CD4-positive, alpha-beta T cell (primary cell): Measurements from ENCODE around the gene GPR65. TPM values are rescaled to one million over a fixed set of nuclear protein-coding genes. Genes with fewer than 3 reads are reported as not detected.

Experiments
- ATAC-seq: fragments of 200-7000 bp; cut with Tn5 transposase; one replicate; pipeline ENCODE4 v1.10.0; 2022; ENCODE audit warnings: mild to moderate bottlenecking; ENCODE audit not compliant: poor library complexity
- CTCF ChIA-PET: fragments of 350-600 bp; sonication (Branson Sonifier 250); formaldehyde crosslinking; loops from one replicate; lab custom pipeline; 2021; ENCODE audit warnings: antibody characterized with exemption, inconsistent platforms; lab: Charles Lee
- POLR2A ChIA-PET: fragments of 350-600 bp; sonication (Branson Sonifier 250); formaldehyde crosslinking; loops from one replicate; lab custom pipeline; 2021; ENCODE audit warnings: antibody characterized with exemption, inconsistent platforms; lab: Charles Lee
- DNase-seq, 14 experiments: peaks; one replicate each; pipeline ENCODE4 v3.0.0-alpha.2; 2013 to 2020; ENCODE audit warnings: mixed read lengths in 2 of 14
- H3K27ac ChIP-seq, 2 donors: one replicate each; pipeline versions ENCODE4 v1.5.1 to v1.7.0; 2013; ENCODE audit warnings: low read length in 2 of 2, low read depth in 1 of 2, mild to moderate bottlenecking in 1 of 2
- H3K27me3 ChIP-seq, 2 experiments: 1 replicate in 1 of 2; 2 replicates in 1 of 2; pipeline versions ENCODE4 v1.6.1 to v1.7.0; 2013; ENCODE audit warnings: low read length in 2 of 2, control low read depth in 1 of 2, mild to moderate bottlenecking in 1 of 2, moderate library complexity in 1 of 2; ENCODE audit not compliant: insufficient read depth in 2 of 2, control insufficient read depth in 1 of 2
- H3K36me3 ChIP-seq: one replicate; pipeline ENCODE4 v1.6.1; 2013; ENCODE audit warnings: low read length, control low read depth; ENCODE audit not compliant: insufficient read depth
- H3K4me1 ChIP-seq: one replicate; pipeline ENCODE4 v1.6.1; 2013; ENCODE audit warnings: low read length, control low read depth; ENCODE audit not compliant: insufficient read depth
- H3K4me3 ChIP-seq: one replicate; pipeline ENCODE4 v1.5.1; 2013; ENCODE audit warnings: mild to moderate bottlenecking, low read length, moderate library complexity
- H3K9me3 ChIP-seq, 2 experiments: 1 replicate in 1 of 2; 2 replicates in 1 of 2; pipeline versions ENCODE4 v1.6.1 to v1.7.0; 2013; ENCODE audit warnings: low read length in 2 of 2, mild to moderate bottlenecking in 2 of 2, control low read depth in 1 of 2, moderate library complexity in 1 of 2; ENCODE audit not compliant: control insufficient read depth in 1 of 2, insufficient read depth in 1 of 2
- H3K27ac Mint-ChIP-seq: one replicate; pipeline ENCODE4 v1.8.0; 2020; ENCODE audit warnings: mixed read lengths
- H3K27me3 Mint-ChIP-seq: one replicate; pipeline ENCODE4 v1.8.0; 2021; ENCODE audit warnings: mixed read lengths
- H3K36me3 Mint-ChIP-seq: one replicate; pipeline ENCODE4 v1.8.0; 2021; ENCODE audit warnings: low read depth, mixed read lengths
- H3K4me1 Mint-ChIP-seq: one replicate; pipeline ENCODE4 v1.8.0; 2021; ENCODE audit warnings: low read depth, mixed read lengths
- H3K4me3 Mint-ChIP-seq: one replicate; pipeline ENCODE4 v1.8.0; 2020; ENCODE audit warnings: mild to moderate bottlenecking, mixed read lengths
- H3K9me3 Mint-ChIP-seq: one replicate; pipeline ENCODE4 v1.8.0; 2020; ENCODE audit warnings: mixed read lengths
- CTCF ChIP-seq: fragments of 200-600 bp; IDR thresholded peaks from one replicate; pipeline ENCODE4 v1.8.0; 2022; ENCODE audit warnings: antibody characterized with exemption, mild to moderate bottlenecking
- intact Hi-C, 2 experiments: fragments of 100-400 bp; cut with DNase I in 1 of 2; cut with micrococcal nuclease in 1 of 2; formaldehyde crosslinking; loops; one replicate each; pipeline versions ENCODE4 v1.15.1 to v1.9.0; 2023 to 2025; cut with DNase I, micrococcal nuclease
- total RNA-seq, 174 experiments: library from RNA in 2 of 174; stranded (reverse) in 2 of 174; gene quantifications; one replicate each; pipeline ENCODE4 v1.2.3 and lab custom pipeline; 2021 to 2026

The GPR65 gene
- total RNA-seq, 2 experiments from 2014 or later = 10.5 to 10.7 TPM

DNA sequence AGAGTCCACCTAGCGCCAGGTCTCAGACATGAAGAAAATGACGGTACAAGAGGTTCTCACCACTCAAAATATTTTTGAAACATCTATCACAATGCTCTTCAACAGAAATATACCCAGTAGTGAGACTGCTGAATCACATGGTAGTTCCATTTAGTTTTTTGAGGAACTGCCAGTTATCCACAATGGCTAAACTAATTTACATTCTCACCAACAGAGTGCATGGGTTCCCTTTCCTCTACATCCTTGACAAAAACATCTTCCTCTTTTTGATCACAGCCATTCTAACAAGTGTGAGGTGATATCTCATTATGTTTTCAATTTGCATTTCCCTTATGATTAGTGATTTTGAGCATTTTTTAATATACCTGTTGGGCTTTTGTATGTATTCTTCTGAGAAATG lies 5.7 kb upstream of the GPR65 start:
- no peaks in the 10 kb centered on the region for H3K9me3 Mint-ChIP-seq
- ChIA-PET CTCF (no interaction called here), POLR2A (no interaction called here)
- no peaks in the 10 kb centered on the region for H3K36me3 ChIP-seq
- H3K27ac ChIP-seq = no peak overlapping the region
- H3K27ac Mint-ChIP-seq = no peak overlapping the region
- no peak for ATAC-seq
- H3K4me3 Mint-ChIP-seq = no peak overlapping the region
- intact Hi-C loops = no loop called here
- no peaks in the 10 kb centered on the region for H3K27me3 ChIP-seq
- H3K4me1 ChIP-seq = peaks cover 26% of the 10 kb centered on the region
- no peak overlapping the region for H3K4me3 ChIP-seq
- peaks cover 40% of the 10 kb centered on the region for H3K4me1 Mint-ChIP-seq
- TF ChIP-seq CTCF = no peak
- no peaks in the 10 kb centered on the region for H3K9me3 ChIP-seq
- H3K36me3 Mint-ChIP-seq = no peaks in the 10 kb centered on the region
- DNase-seq = peak in 1 of 14 experiments; percentile 27
- no peaks in the 10 kb centered on the region for H3K27me3 Mint-ChIP-seq

DNA sequence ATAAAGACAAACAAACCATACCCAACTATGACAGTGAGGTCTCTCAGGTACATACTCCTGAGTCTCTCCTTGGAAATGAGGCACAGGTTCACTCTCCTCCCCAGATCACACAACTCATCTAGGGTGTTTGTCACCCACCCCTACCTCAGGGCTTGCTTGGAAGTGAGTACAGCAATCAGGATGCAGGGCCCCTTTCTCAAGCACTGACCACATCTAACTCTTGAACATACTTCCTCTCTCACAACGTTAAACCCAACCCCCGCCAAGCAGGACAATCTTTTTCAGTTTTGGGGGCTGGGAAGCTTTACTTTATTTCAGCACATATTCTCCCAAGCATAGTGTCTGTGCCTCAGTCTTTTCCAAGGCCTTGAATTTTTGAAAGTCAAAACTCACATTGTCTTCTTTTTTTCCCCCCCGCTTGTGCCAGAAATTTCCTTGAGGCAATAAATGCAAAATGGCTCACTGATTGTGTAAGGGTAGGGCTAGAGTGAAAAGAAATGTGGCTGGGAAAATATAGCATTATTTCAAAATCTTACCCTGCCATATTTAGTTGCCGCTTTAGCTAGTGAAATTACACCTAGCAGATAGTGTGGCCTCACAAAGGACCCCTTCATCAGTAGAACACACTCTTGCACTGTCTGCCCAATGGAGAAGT lies 2.4 kb upstream of the GPR65 start:
- Histone ChIP-seq H3K9me3 (no peaks in the 10 kb centered on the region), H3K4me3 (no peak overlapping the region), H3K4me1 (peaks cover 13% of the 10 kb centered on the region), H3K36me3 (no peaks in the 10 kb centered on the region), H3K27me3 (no peaks in the 10 kb centered on the region), H3K27ac (no peak overlapping the region)
- ChIA-PET POLR2A (interaction anchor here (6.8 kb wide), 1 partner anchor 9 kb away, joined by 245 read pairs; the partner anchor contains the start of gene GALC), CTCF (no interaction called here)
- H3K4me1 Mint-ChIP-seq = peaks cover 48% of the 10 kb centered on the region
- peak in 2 of 14 experiments; percentile 31 to 39 for DNase-seq
- TF ChIP-seq CTCF = no peak
- H3K4me3 Mint-ChIP-seq = no peak overlapping the region
- peaks cover 17% of the 10 kb centered on the region for H3K36me3 Mint-ChIP-seq
- no peaks in the 10 kb centered on the region for H3K27me3 Mint-ChIP-seq
- no peak for ATAC-seq
- H3K9me3 Mint-ChIP-seq = no peaks in the 10 kb centered on the region
- H3K27ac Mint-ChIP-seq = no peak overlapping the region
- intact Hi-C loops = loop anchor here in 1 of 2 experiments (5.0 kb wide), 1 partner anchor 560 kb away; the partner anchor contains the start of gene ZC3H14

DNA sequence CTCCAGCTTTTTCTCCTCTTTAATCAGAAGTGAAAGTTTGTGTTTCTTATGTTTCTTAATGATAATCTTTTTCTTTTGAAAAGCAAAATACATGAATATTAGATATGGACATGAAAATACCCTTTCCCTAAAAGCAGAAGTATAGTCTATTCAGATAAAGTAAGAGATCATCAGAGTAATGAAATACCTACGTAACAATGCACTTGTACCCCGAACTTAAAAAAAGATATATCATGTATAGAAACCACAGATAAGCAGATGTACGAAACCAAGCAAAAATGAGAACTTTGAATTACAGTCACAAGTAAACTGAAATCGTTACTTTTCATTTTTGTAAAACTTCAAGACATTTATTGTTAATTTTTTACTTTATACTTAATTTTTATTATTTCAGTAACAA lies 1.5 kb upstream of the GPR65 start:
- ChIA-PET CTCF (interaction anchor here (1.6 kb wide), 1 partner anchor 165 kb away, joined by 4 read pairs; no protein-coding TSS in a partner anchor), POLR2A (interaction anchor here (6.8 kb wide), 1 partner anchor 10 kb away, joined by 245 read pairs; the partner anchor contains the start of gene GALC)
- Mint-ChIP-seq H3K4me1 (peaks cover 56% of the 10 kb centered on the region), H3K27me3 (no peaks in the 10 kb centered on the region), H3K4me3 (peak overlapping the region; percentile 28), H3K9me3 (no peaks in the 10 kb centered on the region), H3K27ac (no peak overlapping the region), H3K36me3 (peaks cover 26% of the 10 kb centered on the region)
- no peaks in the 10 kb centered on the region for H3K36me3 ChIP-seq
- no peaks in the 10 kb centered on the region for H3K27me3 ChIP-seq
- ATAC-seq (no peak), DNase-seq (no peak)
- H3K4me1 ChIP-seq = peaks cover 18% of the 10 kb centered on the region
- H3K27ac ChIP-seq = no peak overlapping the region
- no peaks in the 10 kb centered on the region for H3K9me3 ChIP-seq
- intact Hi-C loops = loop anchor here in 1 of 2 experiments (5.0 kb wide), 1 partner anchor 559 kb away; the partner anchor contains the start of gene ZC3H14
- no peak overlapping the region for H3K4me3 ChIP-seq
- TF ChIP-seq CTCF = no peak
